Nephron (organoid): ENCODE measurements around the gene DDX43.
"Not testable (repeated sequence)": the region's sequence is repeated elsewhere in the genome, so short reads cannot be mapped to it uniquely, and the experiment has no call there.

ENCODE experiments used
- H3K27ac Mint-ChIP-seq, 3 experiments: 2 replicates each; pipeline ENCODE4 v1.8.0; 2020; ENCODE audit warnings: mixed read lengths in 3 of 3, mild to moderate bottlenecking in 2 of 3, moderate library complexity in 1 of 3
- H3K27me3 Mint-ChIP-seq: 2 replicates; pipeline ENCODE4 v1.8.0; 2021; ENCODE audit warnings: low read depth, mild to moderate bottlenecking, moderate library complexity, mixed read lengths
- H3K36me3 Mint-ChIP-seq: 2 replicates; pipeline ENCODE4 v1.8.0; 2020; ENCODE audit warnings: low read depth, mixed read lengths
- H3K4me1 Mint-ChIP-seq: 2 replicates; pipeline ENCODE4 v1.8.0; 2020; ENCODE audit warnings: mixed read lengths
- H3K4me3 Mint-ChIP-seq, 3 experiments: 2 replicates each; pipeline ENCODE4 v1.8.0; 2020; ENCODE audit warnings: mild to moderate bottlenecking in 3 of 3, mixed read lengths in 3 of 3, moderate library complexity in 2 of 3
- H3K9me3 Mint-ChIP-seq: 2 replicates; pipeline ENCODE4 v1.8.0; 2020; ENCODE audit warnings: mixed read lengths
- TF ChIP-seq, protein P1 (sequence below), 3 experiments: fragments of 200-600 bp; sonication (generic); IDR thresholded peaks; one replicate each; pipeline ENCODE4 v1.5.0; 2021; ENCODE audit warnings: antibody characterized with exemption in 3 of 3; ENCODE audit not compliant: unreplicated experiment in 3 of 3

DDX43 gene

DNA sequence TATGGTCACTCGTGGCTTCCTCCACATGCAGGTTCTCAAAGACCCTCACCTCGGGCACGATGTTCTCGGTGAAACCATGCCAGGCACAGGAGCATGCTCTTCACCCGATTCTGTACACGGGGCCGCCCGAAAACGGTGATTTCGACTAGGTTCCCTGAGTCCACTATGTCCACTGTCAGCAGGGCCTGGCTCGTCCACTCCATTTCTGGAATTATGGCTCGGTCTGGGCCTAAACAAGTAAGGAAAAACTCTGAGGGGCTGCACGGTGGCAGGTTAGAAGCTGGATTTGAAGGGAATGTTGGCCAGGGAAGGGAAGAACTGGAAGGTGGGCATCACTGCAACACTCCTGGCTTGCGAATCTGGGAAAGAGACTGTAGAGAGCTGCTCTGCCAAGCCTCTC lies 25.5 kb upstream of the DDX43 start:
- no peaks in the 10 kb centered on the region for H3K4me1 Mint-ChIP-seq
- TF ChIP-seq, protein P1, sequence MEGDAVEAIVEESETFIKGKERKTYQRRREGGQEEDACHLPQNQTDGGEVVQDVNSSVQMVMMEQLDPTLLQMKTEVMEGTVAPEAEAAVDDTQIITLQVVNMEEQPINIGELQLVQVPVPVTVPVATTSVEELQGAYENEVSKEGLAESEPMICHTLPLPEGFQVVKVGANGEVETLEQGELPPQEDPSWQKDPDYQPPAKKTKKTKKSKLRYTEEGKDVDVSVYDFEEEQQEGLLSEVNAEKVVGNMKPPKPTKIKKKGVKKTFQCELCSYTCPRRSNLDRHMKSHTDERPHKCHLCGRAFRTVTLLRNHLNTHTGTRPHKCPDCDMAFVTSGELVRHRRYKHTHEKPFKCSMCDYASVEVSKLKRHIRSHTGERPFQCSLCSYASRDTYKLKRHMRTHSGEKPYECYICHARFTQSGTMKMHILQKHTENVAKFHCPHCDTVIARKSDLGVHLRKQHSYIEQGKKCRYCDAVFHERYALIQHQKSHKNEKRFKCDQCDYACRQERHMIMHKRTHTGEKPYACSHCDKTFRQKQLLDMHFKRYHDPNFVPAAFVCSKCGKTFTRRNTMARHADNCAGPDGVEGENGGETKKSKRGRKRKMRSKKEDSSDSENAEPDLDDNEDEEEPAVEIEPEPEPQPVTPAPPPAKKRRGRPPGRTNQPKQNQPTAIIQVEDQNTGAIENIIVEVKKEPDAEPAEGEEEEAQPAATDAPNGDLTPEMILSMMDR (IDR thresholded peaks at IDR 0.05; ENCODE audit: unreplicated experiment in 3 of 3): no peak
- no peak overlapping the region for H3K27ac Mint-ChIP-seq
- H3K36me3 Mint-ChIP-seq: no peaks in the 10 kb centered on the region
- H3K9me3 Mint-ChIP-seq: peaks cover 6% of the 10 kb centered on the region
- peaks cover 3% of the 10 kb centered on the region for H3K27me3 Mint-ChIP-seq
- H3K4me3 Mint-ChIP-seq: no peak overlapping the region

DNA sequence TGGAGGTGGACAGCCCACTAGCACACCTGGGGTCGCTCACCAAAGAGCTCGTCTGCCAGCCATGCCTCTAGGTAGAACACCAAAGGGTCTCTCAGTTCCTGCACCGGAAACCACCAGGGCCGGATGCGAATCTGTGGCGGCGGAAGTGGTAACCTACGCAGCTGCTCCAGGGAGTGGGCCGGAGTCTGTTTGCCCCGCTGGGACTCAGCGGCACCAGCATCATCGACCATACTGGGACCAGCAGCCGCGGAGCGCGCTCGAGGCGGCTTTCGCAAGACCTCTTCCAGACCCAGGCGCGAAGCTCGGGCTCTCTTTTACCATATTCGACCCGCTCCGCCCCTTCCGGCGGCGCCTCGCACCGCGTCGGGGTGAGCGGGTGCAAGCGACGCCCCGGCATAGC lies 25.1 kb upstream of the DDX43 start, which contains the start of gene OOEP:
TSS of gene OOEP (minus strand) at position 335 of the 400 bp plus-strand sequence. CDS start at position 230, 105 bp downstream.
- no peak within 1 kb of the TSS for H3K27ac Mint-ChIP-seq
- H3K36me3 Mint-ChIP-seq: no peaks in the 10 kb centered on the region
- H3K9me3 Mint-ChIP-seq: peaks cover 6% of the 10 kb centered on the region
- H3K27me3 Mint-ChIP-seq: peaks cover 3% of the 10 kb centered on the region
- H3K4me1 Mint-ChIP-seq: no peaks in the 10 kb centered on the region
- no peak within 1 kb of the TSS for H3K4me3 Mint-ChIP-seq
- TF ChIP-seq, protein P1 (IDR thresholded peaks at IDR 0.05; ENCODE audit: unreplicated experiment in 3 of 3): no peak

DNA sequence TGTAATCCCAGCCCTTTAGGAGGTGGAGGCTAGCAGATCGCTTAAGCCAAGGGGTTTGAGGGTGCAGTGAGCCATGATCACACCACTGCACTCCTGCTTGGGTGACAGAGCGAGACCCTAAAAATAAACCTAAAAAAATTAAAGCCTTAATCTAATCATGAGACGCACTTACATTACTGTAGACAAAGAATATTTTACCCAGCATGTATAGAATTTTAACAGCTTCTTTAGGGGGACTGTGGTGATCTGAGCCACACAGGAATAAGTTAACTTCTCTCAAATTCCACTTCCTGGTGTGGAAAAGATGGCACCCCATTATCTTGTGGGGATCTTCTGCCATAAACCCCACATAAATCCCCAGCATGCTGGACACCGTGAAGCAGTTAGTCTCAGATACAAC lies 22.6 kb upstream of the DDX43 start:
- Mint-ChIP-seq H3K27me3 (peaks cover 3% of the 10 kb centered on the region), H3K36me3 (no peaks in the 10 kb centered on the region), H3K4me3 (no peak overlapping the region), H3K9me3 (peaks cover 6% of the 10 kb centered on the region), H3K4me1 (no peaks in the 10 kb centered on the region), H3K27ac (no peak overlapping the region)
- TF ChIP-seq, protein P1 (IDR thresholded peaks at IDR 0.05; ENCODE audit: unreplicated experiment in 3 of 3): no peak

DNA sequence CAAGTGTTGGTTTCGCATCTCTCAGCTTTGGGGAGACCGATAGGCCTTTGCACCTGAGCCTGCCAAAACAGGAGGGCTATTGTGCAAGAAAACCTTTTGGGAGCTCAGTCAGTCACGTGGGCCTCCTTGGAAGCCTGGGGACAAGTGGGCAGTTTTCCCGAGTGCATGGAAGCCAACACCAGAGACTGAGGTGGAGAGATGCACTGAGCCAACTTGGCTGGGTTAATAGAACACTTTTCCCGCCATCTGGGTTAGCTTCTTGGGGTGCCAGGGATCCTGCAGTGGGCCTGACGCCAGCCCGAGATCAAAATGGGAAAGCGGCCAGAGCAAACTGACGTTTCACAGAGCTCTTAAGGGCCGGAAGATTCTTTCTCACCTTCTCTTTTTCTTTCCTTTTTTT lies 22.1 kb upstream of the DDX43 start:
- Mint-ChIP-seq H3K36me3 (no peaks in the 10 kb centered on the region), H3K27me3 (peaks cover 3% of the 10 kb centered on the region), H3K4me3 (no peak overlapping the region), H3K4me1 (no peaks in the 10 kb centered on the region), H3K27ac (no peak overlapping the region), H3K9me3 (peaks cover 6% of the 10 kb centered on the region)
- TF ChIP-seq, protein P1 (IDR thresholded peaks at IDR 0.05; ENCODE audit: unreplicated experiment in 3 of 3): no peak

DNA sequence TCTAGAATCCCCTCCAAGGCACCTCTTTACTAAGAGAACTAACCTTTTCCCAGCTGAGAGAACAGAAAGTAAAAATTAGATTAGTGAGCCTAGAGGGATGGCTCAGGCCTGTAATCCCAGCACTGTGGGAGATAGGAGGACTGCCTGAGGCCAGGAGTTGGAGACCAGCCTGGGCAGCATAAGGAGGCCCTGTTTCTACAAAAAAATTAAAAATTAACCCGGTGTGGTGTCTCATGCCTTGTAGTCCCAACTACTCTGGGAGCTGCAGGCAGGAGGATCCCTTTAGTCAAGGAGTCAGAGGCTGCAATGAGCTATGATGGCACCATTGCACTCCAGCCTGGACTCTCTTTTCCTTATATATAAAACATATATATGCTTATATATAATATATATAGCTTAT lies 19.4 kb upstream of the DDX43 start:
- no peaks in the 10 kb centered on the region for H3K4me1 Mint-ChIP-seq

DNA sequence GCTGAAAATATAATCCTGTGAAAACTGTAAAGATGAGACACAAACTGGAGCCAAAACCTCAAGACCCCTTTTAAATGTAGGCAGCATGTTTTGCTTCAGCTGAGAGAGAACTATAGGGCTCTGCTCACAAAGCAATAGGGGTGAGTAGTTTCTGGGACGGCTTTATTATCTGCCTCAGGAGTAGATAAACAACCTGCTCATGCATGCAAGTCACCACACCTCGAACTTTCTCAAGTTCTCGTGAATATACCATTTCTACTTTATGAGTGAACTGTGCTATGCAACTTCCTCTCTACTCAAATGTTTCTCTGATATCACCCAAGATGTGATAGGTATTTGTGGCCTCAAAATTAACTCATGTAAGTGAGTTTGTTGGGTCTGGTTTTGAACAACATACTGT lies 17.4 kb upstream of the DDX43 start:
- H3K36me3 Mint-ChIP-seq: no peaks in the 10 kb centered on the region
- no peak overlapping the region for H3K27ac Mint-ChIP-seq
- H3K9me3 Mint-ChIP-seq: peaks cover 6% of the 10 kb centered on the region
- H3K4me1 Mint-ChIP-seq: no peaks in the 10 kb centered on the region
- TF ChIP-seq, protein P1 (IDR thresholded peaks at IDR 0.05; ENCODE audit: unreplicated experiment in 3 of 3): no peak
- H3K27me3 Mint-ChIP-seq: no peaks in the 10 kb centered on the region
- no peak overlapping the region for H3K4me3 Mint-ChIP-seq

More for the DNA sequence above, 19.4 kb upstream of the DDX43 start:
- Mint-ChIP-seq H3K27me3 (no peaks in the 10 kb centered on the region), H3K4me3 (no peak overlapping the region), H3K27ac (no peak overlapping the region), H3K9me3 (peaks cover 6% of the 10 kb centered on the region), H3K36me3 (no peaks in the 10 kb centered on the region)
- TF ChIP-seq, protein P1 (IDR thresholded peaks at IDR 0.05; ENCODE audit: unreplicated experiment in 3 of 3): no peak

DNA sequence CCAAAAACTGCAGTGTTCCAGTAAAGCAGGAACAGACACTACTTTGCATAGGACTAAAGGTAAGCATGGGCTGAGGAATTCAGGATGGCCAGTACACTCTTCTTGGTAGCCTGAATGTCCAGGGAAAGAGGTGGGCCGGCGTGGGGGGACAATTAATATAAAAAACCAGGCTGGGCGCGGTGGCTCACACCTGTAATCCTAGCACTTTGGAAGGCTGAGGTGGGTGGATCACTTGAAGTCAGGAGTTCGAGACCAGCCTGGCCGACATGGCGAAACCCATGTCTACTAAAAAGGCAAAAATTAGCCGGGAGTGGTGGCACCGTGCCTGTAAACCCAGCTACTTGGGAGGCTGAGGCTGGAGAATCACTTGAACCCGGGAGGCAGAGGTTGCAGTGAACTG lies 13.1 kb upstream of the DDX43 start:
- not testable (repeated sequence) for H3K36me3 Mint-ChIP-seq

More for the DNA sequence above, 13.1 kb upstream of the DDX43 start:
- not testable (repeated sequence) for H3K27ac Mint-ChIP-seq, H3K9me3 Mint-ChIP-seq, H3K4me3 Mint-ChIP-seq, H3K4me1 Mint-ChIP-seq
- peaks cover 11% of the 10 kb centered on the region for H3K27me3 Mint-ChIP-seq
